ENCODE measurements around the gene SPON1. TPM values are rescaled to one million over a fixed set of nuclear protein-coding genes. Genes with fewer than 3 reads are reported as not detected.

SPON1 gene
- total and polyA plus RNA-seq, 2 experiments from 2014 or later = 2.9 to 6.4 TPM

- no peaks in the 10 kb centered on the region for H3K9me3 Mint-ChIP-seq
- no peak overlapping the region for H3K4me3 ChIP-seq
- H3K4me1 ChIP-seq (ENCODE audit: insufficient read depth) = no peaks in the 10 kb centered on the region
- H3K4me1 Mint-ChIP-seq = no peaks in the 10 kb centered on the region
- no peaks in the 10 kb centered on the region for H4K20me1 ChIP-seq (replicated peaks; ENCODE audit: insufficient read depth)
- H3K36me3 Mint-ChIP-seq (ENCODE audit: low read depth) = no peaks in the 10 kb centered on the region
- DNase-seq (ENCODE audit: low spot score) (no peak), ATAC-seq (no peak)
- no peak overlapping the region for H3K27ac ChIP-seq (ENCODE audit: low read depth)
- no peak overlapping the region for H3K4me2 ChIP-seq
- peaks cover 5% of the 10 kb centered on the region; the same call in 1 of the 2 replicates for H3K9me2 ChIP-seq (ENCODE audit: insufficient read depth)
- no peak overlapping the region for H3K4me3 Mint-ChIP-seq
- no peak overlapping the region for H3K27ac Mint-ChIP-seq
- H3K27me3 Mint-ChIP-seq (ENCODE audit: insufficient read depth, low read depth, poor library complexity) = no peaks in the 10 kb centered on the region
- H3K36me3 ChIP-seq (ENCODE audit: insufficient read depth) = no peaks in the 10 kb centered on the region
- no peaks in the 10 kb centered on the region for H3K79me2 ChIP-seq (replicated peaks; ENCODE audit: insufficient read depth)
- no peaks in the 10 kb centered on the region for H3K27me3 ChIP-seq (ENCODE audit: insufficient read depth)
- no peak overlapping the region for H2AFZ ChIP-seq
- TF ChIP-seq NANOG (IDR thresholded peaks at IDR 0.05; ENCODE audit: borderline replicate concordance) (no peak), ZNF462 (CRISPR knock-in tag; IDR thresholded peaks at IDR 0.05) (no peak), CTCF (conservative IDR thresholded peaks at IDR 0.05; ENCODE audit: low read depth in 2 of 2) (no peak), EZH2phosphoT487 (IDR thresholded peaks at IDR 0.05; ENCODE audit: unreplicated experiment) (no peak), ETS1 (IDR thresholded peaks at IDR 0.05) (no peak), ZNF331 (CRISPR knock-in tag; IDR thresholded peaks at IDR 0.05; ENCODE audit: low read depth) (no peak), REST (IDR thresholded peaks at IDR 0.05; ENCODE audit: unreplicated experiment) (no peak), CREB1 (CRISPR knock-in tag; IDR thresholded peaks at IDR 0.05; ENCODE audit: low read depth) (no peak), STAT1 (IDR thresholded peaks at IDR 0.05; ENCODE audit: unreplicated experiment) (no peak), ZNF114 (CRISPR knock-in tag; IDR thresholded peaks at IDR 0.05) (no peak), EZH2 (IDR thresholded peaks at IDR 0.05; ENCODE audit: low read depth, unreplicated experiment) (no peak), JUNB (IDR thresholded peaks at IDR 0.05; ENCODE audit: unreplicated experiment) (no peak), POLR2AphosphoS5 (IDR thresholded peaks at IDR 0.05; ENCODE audit: low read depth) (no peak)
- no peaks in the 10 kb centered on the region for H3F3A ChIP-seq (replicated peaks; ENCODE audit: low read depth)
These were observed 179.2 kb downstream of the SPON1 start for GRCh38 chr11:14141676-14142075.
